ENCODE measurements around the gene CPSF6. TPM values are rescaled to one million over a fixed set of nuclear protein-coding genes. Genes with fewer than 3 reads are reported as not detected.

The CPSF6 gene
- total RNA-seq, 4 donors from 2014 or later = 49.1 to 75.8 (median 53.1) TPM

DNA sequence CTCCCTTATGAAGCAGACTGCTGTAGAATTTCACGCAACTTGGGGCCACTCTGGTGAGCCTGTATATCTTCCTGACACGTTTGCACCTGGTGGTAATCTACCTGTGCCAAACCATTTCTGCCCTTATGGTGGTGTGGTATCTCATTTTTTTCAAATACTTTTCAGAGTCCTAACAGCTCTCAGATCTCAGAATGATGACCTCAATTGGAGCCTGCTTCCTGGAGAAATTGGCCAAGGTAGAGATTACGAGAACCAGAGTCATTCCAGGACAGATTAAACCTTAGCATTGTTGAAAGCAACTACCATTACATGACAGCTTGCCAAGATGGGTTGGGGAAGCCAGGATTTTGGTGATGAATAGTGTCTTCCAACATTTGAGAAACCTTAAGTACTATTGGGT lies 48.2 kb downstream of the CPSF6 start:
- intact Hi-C loops (cut with DNase I) = no loop called here
- no peaks in the 10 kb centered on the region for H3K27me3 ChIP-seq
- no peak overlapping the region for H3K4me3 ChIP-seq (replicated peaks in 1 of 3)
- no peaks in the 10 kb centered on the region for H3K9me3 ChIP-seq
- H3K36me3 ChIP-seq = no peaks in the 10 kb centered on the region
- WGBS, 2 donors = 80 to 83% methylated on average over 3 of the region's 3 CpGs
- no peak overlapping the region for H3K27ac ChIP-seq
- TF ChIP-seq POLR2A (IDR thresholded peaks at IDR 0.05) = no peak
- TF ChIP-seq, protein P1, sequence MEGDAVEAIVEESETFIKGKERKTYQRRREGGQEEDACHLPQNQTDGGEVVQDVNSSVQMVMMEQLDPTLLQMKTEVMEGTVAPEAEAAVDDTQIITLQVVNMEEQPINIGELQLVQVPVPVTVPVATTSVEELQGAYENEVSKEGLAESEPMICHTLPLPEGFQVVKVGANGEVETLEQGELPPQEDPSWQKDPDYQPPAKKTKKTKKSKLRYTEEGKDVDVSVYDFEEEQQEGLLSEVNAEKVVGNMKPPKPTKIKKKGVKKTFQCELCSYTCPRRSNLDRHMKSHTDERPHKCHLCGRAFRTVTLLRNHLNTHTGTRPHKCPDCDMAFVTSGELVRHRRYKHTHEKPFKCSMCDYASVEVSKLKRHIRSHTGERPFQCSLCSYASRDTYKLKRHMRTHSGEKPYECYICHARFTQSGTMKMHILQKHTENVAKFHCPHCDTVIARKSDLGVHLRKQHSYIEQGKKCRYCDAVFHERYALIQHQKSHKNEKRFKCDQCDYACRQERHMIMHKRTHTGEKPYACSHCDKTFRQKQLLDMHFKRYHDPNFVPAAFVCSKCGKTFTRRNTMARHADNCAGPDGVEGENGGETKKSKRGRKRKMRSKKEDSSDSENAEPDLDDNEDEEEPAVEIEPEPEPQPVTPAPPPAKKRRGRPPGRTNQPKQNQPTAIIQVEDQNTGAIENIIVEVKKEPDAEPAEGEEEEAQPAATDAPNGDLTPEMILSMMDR (IDR thresholded peaks at IDR 0.05) = no peak
- DNase-seq = no peak
- H3K4me1 ChIP-seq = peaks cover 0 to 9% of the 10 kb centered on the region in 2 donors

GRCh38 chr12:69290545-69291277 lies 51.3 kb downstream of the CPSF6 start:
- Histone ChIP-seq H3K27me3 (no peaks in the 10 kb centered on the region), H3K4me1 (no peaks in the 10 kb centered on the region), H3K27ac (no peak overlapping the region), H3K36me3 (no peaks in the 10 kb centered on the region), H3K4me3 (replicated peaks in 1 of 3) (no peak overlapping the region), H3K9me3 (no peaks in the 10 kb centered on the region)
- 25 to 27% methylated on average over 9 of the region's 9 CpGs for WGBS, 2 donors
- intact Hi-C loops (cut with DNase I) = no loop called here
- TF ChIP-seq POLR2A (IDR thresholded peaks at IDR 0.05) = no peak
- TF ChIP-seq, protein P1 (IDR thresholded peaks at IDR 0.05) = peak; percentile 42 to 77 (median 53)
- peak; percentile 56 to 57 for DNase-seq

DNA sequence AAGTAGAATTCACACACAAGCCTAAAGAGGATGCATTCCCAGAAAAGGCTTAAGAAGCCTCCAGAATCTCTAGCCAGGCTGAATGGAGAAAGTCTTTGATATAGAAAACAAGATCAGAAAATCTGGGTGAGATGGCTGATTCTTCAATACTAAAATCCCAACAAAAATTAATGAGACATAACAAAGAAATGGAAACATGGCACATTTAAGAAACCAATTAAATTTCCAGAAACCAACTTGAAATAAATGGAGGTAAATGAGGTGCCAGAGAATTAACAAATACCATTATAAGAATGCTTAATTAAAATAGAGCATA lies 51.9 kb downstream of the CPSF6 start:
- Histone ChIP-seq H3K36me3 (no peaks in the 10 kb centered on the region), H3K4me3 (replicated peaks in 1 of 3) (no peak overlapping the region), H3K4me1 (no peaks in the 10 kb centered on the region), H3K27ac (no peak overlapping the region), H3K27me3 (no peaks in the 10 kb centered on the region), H3K9me3 (no peaks in the 10 kb centered on the region)
- TF ChIP-seq, protein P1 (IDR thresholded peaks at IDR 0.05) = no peak
- no peak for TF ChIP-seq POLR2A (IDR thresholded peaks at IDR 0.05)
- intact Hi-C loops (cut with DNase I) = no loop called here
- no peak for DNase-seq

GRCh38 chr12:69298133-69298532 lies 58.8 kb downstream of the CPSF6 start:
- Histone ChIP-seq H3K9me3 (no peaks in the 10 kb centered on the region), H3K36me3 (no peaks in the 10 kb centered on the region), H3K4me1 (no peaks in the 10 kb centered on the region), H3K4me3 (replicated peaks in 1 of 3) (no peak overlapping the region), H3K27me3 (no peaks in the 10 kb centered on the region), H3K27ac (no peak overlapping the region)
- intact Hi-C loops (cut with DNase I) = no loop called here
- DNase-seq = no peak
- 93 to 96% methylated on average over 1 of the region's 1 CpG for WGBS, 2 donors
- TF ChIP-seq, protein P1 (IDR thresholded peaks at IDR 0.05) = no peak
- TF ChIP-seq POLR2A (IDR thresholded peaks at IDR 0.05) = no peak

GRCh38 chr12:69298947-69299346 lies 59.6 kb downstream of the CPSF6 start:
- Histone ChIP-seq H3K9me3 (no peaks in the 10 kb centered on the region), H3K36me3 (no peaks in the 10 kb centered on the region), H3K4me3 (replicated peaks in 1 of 3) (no peak overlapping the region), H3K27me3 (no peaks in the 10 kb centered on the region), H3K4me1 (no peaks in the 10 kb centered on the region), H3K27ac (no peak overlapping the region)
- TF ChIP-seq, protein P1 (IDR thresholded peaks at IDR 0.05) = no peak
- TF ChIP-seq POLR2A (IDR thresholded peaks at IDR 0.05) = no peak
- DNase-seq = no peak
- WGBS, 2 donors = 81 to 94% methylated on average over 2 of the region's 2 CpGs
- intact Hi-C loops (cut with DNase I) = no loop called here
